ENCODE data around the gene CLASRP. TPM values are rescaled to one million over a fixed set of nuclear protein-coding genes. Genes with fewer than 3 reads are reported as not detected.
"Not testable (repeated sequence)": the region's sequence is repeated elsewhere in the genome, so short reads cannot be mapped to it uniquely, and the experiment has no call there.

CLASRP gene
- polyA plus RNA-seq, 4 donors: 55.9 to 94.2 (median 64.6) TPM

DNA sequence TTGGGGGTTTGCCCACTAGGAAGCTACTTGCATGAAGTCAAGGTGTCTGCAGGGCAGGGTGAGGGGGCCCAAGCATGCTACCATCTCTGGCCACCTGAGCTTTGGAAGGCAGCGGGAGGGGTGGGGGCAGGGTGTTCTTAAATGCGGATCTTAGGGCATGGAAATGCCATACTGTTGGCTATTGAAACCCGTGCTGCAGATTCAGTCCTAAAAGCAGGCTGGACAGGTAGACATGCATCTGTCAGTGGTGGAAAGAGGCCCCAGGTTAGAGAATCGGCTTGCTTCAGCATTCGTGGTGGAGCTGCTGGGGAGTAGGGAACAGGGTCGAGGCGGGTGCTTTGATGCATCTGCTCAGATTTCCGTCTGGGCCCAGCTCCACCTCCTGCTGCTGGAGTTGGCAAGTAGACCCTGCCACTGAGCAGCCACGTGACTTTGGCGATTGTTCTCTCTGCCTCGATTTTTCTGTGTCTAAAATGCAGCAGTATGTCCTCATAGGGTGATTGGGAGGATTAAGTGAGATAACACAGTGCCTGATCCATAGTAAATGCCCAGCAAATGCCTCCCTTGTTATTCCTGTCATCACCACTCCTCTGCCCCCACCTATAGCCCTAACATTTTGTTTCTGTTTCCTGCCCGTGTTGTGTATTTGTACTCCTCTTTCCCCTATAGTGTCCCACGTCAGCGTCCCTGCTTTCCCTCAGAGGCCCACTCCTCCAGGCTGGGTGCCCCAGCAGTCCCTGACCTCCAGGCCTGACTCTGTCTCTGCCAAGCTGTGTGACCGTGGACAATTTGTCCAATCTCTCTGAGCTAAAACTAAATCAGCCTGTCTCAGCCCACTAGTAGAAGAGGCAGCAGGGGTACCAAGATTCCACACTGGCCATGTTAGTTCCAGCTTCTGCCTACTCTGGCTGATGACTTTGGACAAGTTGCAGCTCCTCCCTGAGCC lies 59.9 kb downstream of the CLASRP start:
- no peak for DNase-seq (ENCODE audit: low read depth in 4 of 4, low spot score in 3 of 4)

DNA sequence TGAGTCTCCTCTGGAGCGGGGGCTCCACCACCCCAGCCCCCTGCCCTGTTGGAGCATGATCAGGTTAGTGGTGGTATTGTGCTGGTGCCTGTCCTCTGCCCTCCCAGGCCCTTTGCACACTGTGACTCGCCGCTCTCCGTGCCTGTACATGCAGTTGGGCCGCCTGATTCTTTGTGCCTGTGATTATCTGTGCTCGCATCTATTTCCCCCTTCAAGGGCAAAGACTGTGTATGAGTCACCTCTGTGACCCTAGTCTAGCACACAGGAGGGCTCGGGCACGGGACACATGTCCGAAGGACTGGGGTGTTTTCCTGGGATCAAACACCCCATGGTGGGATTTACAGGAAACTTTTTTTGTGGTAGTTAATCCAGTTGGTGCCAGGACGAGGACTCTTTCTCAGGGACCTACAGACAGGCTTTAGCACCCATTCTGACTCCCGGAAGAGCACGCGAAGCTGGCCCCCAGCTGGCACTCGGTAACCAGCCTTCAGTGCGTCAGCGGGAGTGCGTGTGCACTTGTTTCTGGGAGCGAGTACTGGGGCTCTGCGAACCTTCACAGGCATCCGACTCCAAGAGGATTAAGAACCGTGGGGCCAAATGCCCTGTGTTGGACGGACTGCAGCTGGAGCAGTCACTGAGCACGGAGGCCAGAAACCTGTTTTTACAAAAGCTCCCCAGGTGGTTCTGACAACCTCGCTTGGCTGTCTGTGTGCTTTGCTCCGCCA lies 60.8 kb downstream of the CLASRP start:
- no peak for DNase-seq (ENCODE audit: low read depth in 4 of 4, low spot score in 3 of 4)

DNA sequence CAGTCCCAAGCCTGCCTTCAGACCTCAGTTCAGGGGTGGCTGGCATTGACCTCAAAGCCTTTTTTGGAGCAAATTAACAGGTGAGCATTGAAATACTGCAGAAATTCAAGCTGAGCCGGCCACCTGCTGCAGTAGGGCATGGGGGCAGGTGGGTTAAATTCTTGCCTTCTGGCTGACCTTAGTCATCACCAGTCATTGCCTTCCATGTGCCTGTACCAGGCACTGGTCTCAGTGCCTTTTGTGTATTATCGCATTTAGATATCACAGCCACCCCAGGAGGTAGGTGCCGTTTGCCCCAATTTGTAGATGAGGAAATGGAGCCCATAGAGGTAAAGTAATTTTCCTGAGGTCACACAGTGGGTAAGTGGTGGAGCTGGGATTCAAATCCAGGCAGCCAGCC lies 61.4 kb downstream of the CLASRP start:
- DNase-seq (ENCODE audit: low read depth in 4 of 4, low spot score in 3 of 4): no peak

DNA sequence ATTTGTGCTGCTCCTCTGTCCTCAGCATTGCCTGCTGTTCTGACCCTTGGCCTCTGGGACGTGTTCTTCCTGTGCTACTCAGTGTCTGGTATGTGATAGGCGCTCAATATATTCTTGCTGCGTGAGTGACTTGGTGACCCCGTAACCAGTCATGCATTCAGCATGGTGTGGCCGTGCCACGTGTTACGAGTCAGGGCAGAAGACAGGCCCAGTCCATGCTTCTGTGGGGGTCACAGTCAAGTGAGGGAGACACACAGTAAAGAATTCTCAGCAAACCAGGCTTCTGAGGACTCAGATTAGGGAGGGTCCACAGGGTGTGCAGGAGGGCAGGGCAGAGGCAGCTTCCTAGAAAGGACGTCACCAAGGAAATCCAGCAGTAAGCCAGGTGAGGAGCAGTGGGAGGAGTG lies 62.0 kb downstream of the CLASRP start:
- no peak for DNase-seq (ENCODE audit: low read depth in 4 of 4, low spot score in 3 of 4)

- DNase-seq (ENCODE audit: low read depth in 4 of 4, low spot score in 3 of 4): no peak
Observed at GRCh38 chr19:45101806-45102205, 63.0 kb downstream of the CLASRP start.

DNA sequence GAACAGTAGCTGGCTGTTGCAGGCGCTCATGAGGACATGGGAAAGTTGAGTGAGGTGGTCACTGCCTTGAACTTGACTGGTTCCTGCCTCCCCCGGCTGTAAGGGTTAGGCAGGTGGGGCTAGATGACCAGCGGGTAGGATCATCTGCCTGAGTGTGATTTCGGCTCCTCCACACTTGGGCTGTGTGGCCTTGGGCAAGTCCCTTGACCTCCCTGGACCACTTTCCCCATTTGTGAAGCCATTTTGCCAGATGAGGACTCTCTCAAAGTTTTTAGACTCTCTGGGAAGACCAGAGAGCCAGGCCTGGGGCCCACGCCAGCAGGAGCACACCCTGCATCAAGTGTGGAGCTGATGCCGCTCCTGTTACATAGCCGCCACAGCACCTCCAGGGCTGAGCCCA lies 63.6 kb downstream of the CLASRP start:
- no peak for DNase-seq (ENCODE audit: low read depth in 4 of 4, low spot score in 3 of 4)

- no peak for DNase-seq (ENCODE audit: low read depth in 4 of 4, low spot score in 3 of 4)
Observed at GRCh38 chr19:45103156-45103507, 64.3 kb downstream of the CLASRP start.

DNA sequence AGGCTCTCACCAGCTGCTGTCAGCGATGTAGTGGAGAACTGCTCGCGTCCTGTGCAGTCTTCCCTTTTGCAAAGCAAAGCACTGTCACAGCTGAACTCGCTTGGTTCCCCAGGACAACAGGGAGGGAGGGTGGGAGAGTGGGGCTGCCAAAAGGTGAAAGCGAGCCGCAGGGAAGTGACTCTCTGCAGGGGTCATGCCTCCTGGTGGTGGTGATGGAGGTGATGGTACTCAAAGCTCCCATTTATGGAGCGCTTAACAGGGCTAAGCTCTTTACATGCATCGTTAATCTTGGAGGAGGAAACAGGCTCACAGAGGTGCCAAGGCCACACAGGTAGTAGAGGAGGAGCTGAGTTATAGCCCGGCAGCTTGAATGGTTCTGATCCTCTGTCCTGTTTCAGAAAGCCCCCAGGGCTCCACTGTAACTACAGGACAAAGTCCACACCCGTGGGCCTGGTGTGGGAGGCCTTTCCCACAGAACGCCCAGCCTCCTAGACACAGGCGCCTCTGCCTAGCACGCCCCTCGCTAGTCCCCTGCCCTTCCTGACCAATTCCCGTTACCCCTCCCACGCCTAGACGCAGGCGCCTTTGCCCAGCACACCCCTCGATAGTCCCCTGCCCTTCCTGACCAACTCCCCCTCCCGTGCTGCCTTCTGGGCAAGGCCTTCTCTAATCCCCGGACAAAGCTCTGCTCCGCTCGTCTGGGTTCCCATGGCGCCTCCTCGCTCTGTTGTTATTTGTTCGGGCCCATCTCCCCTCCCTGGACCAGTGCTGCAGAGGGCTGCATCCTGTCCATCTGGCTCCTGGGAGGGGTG lies 64.9 kb downstream of the CLASRP start:
- no peak for DNase-seq (ENCODE audit: low read depth in 4 of 4, low spot score in 3 of 4)

DNA sequence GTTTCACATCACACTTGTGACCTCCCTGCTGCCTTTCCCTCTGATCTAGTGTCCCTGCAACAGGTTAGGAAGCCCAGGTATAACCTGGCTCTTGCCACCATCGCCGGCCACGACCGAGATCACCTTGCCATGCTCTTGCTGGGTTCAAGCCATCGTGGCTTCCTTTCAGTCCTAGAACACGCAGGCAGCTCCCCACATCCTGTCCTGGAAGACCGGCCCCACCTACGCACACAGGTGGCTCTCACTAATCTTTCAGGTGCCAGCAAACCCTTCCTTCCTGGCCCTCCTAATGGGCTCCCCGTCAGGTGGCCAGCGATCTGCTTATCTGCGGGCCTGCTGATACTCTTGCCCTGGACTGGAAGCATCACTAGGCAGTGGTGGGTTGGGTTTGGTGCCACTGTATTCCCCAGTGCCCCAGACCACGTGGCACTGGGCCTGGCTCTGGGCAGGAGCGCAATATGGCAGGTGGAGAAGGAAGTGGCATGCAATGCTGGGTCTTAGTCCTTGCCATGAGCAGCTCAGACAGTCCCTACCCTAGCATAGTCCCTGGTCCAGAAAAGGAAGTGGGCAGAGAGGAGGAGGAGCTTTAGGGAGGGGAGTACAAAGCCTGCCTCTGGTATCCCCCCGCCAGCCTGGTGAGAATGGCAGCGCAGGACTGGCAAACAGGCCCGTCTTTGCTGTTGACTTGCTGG lies 66.0 kb downstream of the CLASRP start:
- no peak for DNase-seq (ENCODE audit: low read depth in 4 of 4, low spot score in 3 of 4)

DNA sequence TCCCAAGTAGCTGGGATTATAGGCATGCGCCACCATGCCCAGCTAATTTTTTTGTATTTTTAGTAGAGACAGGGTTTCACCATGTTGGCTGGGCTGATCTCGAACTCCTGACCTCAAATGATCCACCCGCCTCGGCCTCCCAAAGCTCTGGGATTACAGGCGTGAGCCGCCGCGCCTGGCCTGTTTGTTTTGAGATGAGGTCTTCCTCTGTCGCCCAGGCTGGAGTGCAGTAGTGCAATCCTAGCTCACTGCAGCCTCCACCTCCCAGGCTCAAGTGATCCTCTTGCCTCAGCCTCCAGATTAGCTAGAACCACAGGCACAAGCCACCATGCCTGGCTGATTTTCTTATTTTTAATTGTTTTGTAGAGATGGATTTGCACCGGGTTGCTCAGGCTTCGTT lies 67.5 kb downstream of the CLASRP start:
- not testable (repeated sequence) for DNase-seq (ENCODE audit: low read depth in 4 of 4, low spot score in 3 of 4)

DNA sequence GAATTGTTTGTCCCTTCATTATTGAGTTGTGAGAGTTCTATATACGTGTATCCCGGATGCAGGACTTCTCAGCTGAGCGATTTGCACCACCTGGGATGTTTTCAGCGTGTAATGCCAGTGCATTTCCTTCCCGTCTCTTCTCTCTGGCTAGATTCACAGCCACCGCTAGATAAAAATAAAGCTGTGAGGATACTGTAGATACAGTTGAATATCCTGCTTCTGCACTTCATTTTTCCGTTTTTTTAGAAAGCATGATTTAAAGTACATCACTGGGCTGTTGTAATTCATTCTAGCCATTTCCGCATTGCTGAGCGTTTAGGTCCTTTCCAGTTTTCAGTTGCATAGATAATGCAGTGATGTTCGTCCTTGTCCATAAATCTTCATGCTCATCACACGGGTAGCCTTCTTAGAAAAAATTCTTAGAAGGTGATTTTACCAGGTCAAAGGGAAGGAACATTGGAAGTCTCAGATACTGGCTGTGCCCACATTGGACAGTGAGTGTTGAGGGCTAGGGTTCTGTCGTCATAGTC lies 68.8 kb downstream of the CLASRP start:
- DNase-seq (ENCODE audit: low read depth in 4 of 4, low spot score in 3 of 4): no peak

GRCh38 chr19:45110851-45111266 lies 72.0 kb downstream of the CLASRP start:
- no peak for DNase-seq (ENCODE audit: low read depth in 4 of 4, low spot score in 3 of 4)

- DNase-seq (ENCODE audit: low read depth in 4 of 4, low spot score in 3 of 4): no peak
Observed at GRCh38 chr19:45112111-45112827, 73.4 kb downstream of the CLASRP start.

DNA sequence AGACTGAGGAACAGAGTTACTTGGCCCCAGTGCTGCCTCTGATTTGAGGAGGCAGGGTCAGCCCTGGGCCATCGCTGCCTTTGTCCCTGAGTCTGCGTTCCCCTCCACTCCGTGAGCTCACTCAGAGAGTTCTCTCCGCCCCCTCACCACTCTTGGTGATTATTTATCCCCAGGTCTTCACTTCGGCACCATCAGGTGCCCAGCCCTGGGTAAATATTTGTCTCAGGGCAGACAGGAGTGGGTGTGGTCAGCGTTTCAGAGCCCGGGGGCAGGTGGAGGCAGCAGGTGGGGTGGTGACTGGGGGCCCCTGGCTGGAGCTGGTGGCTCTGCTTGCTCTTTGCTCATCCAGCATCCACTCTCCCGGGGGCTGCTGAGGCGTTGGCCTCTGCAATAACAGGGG lies 74.8 kb downstream of the CLASRP start:
- no peak for DNase-seq (ENCODE audit: low read depth in 4 of 4, low spot score in 3 of 4)

DNA sequence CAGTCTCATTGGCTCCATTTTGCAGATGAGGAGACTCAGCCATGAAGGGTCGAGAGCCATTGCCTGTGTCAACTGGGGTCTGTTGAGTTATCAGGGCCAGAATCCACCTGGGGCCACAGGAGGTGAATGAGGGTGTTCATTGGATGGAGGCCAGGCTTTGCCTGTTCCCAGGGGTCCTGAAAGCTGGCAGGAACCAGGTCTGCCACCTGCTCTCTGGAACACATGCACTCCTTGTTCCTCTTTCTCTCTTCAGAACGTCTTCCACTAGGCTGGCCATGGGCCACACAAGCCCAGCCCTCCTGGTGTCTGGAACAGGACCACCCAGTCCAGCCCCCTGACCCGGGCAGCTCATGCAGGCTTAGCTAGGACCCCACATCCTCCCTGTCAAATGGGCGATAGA lies 75.3 kb downstream of the CLASRP start:
- no peak for DNase-seq (ENCODE audit: low read depth in 4 of 4, low spot score in 3 of 4)

GRCh38 chr19:45115809-45116615 lies 77.2 kb downstream of the CLASRP start:
- DNase-seq (ENCODE audit: low read depth in 4 of 4, low spot score in 3 of 4): no peak

- no peak for DNase-seq (ENCODE audit: low read depth in 4 of 4, low spot score in 3 of 4)
Observed at GRCh38 chr19:45117167-45117594, 78.3 kb downstream of the CLASRP start.

DNA sequence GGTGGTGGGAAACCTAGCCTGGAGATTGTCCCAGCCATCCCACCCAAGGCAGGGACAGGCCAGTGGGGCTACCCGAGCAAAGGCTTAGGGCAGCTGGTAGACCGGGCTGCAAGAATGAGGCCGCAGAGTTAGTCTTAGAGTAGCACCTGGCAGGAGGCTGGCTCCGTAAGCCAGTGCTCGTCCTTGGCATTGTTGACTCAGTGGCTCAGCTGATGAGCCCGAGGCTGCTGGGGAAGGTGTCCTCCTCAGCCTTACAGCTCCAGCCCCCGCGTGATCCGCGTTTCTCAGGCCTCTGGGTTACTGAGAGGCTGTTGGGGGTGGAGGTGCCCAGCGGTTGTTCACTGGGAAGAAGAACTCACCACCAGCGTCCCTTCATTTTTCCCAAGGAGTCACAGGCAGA lies 78.8 kb downstream of the CLASRP start:
- no peak for DNase-seq (ENCODE audit: low read depth in 4 of 4, low spot score in 3 of 4)

DNA sequence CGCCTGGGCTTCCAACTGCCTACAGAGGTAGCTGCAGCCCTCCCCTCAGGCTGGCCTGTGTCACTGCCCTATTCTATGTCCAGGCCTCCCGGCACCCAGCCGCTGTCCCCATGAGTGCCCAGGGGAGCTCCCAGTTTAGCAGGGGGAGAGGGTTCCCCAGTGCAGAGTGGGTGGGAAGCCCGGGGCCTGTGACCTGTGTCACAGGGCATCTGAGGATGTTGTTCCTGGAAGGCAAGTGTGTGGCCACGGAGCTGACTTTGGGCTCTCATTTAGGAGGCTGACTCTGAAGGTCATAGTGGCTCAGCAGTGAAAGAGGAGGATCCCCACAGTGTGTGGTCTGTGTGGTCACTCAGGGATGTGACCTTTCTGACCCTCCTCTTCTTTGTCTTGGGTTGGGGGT lies 79.3 kb downstream of the CLASRP start:
- DNase-seq (ENCODE audit: low read depth in 4 of 4, low spot score in 3 of 4): no peak
